Ovary (tissue), 9 donors: ENCODE data around the gene HNRNPK. TPM values are rescaled to one million over a fixed set of nuclear protein-coding genes. Genes with fewer than 3 reads are reported as not detected.
A peak's percentile ranks its signal among the peaks of the same experiment; 100 is the strongest.

ENCODE experiments used
- DNase-seq, 5 donors: peaks; one replicate each; pipeline ENCODE4 v3.0.0-alpha.2; 2019 to 2020
- H3K27ac ChIP-seq, 2 donors: fragments of 200-600 bp; one replicate each; pipeline versions ENCODE4 v1.5.1 to v1.8.0; 2019 to 2022
- H3K27me3 ChIP-seq: fragments of 200-600 bp; one replicate; pipeline ENCODE4 v1.8.0; 2022
- H3K36me3 ChIP-seq: fragments of 200-600 bp; sonication (generic); one replicate; pipeline ENCODE4 v1.5.1; 2019
- H3K4me1 ChIP-seq: one replicate; pipeline ENCODE4 v1.8.1; 2013; ENCODE audit warnings: mild to moderate bottlenecking, moderate library complexity; ENCODE audit not compliant: insufficient read depth
- H3K4me3 ChIP-seq: fragments of 200-600 bp; sonication (generic); one replicate; pipeline ENCODE4 v1.5.1; 2017
- H3K9me3 ChIP-seq, 2 donors: fragments of 200-600 bp in 1 of 2; sonication (generic) in 1 of 2; one replicate each; pipeline versions ENCODE4 v1.5.1 to v1.8.1; 2013 to 2019; ENCODE audit warnings: mild to moderate bottlenecking in 1 of 2, moderate library complexity in 1 of 2
- CTCF ChIP-seq, 3 donors: fragments of 450-650 bp in 2 of 3; fragments of 200-600 bp in 1 of 3; IDR thresholded peaks; one replicate each; pipeline versions ENCODE4 v1.5.1 to v1.8.0; 2016 to 2022; ENCODE audit warnings: antibody characterized with exemption in 3 of 3, mild to moderate bottlenecking in 1 of 3
- EP300 ChIP-seq: sonication (generic); formaldehyde crosslinking; IDR thresholded peaks from one replicate; pipeline ENCODE4 v1.6.1; 2017; ENCODE audit warnings: antibody characterized with exemption
- POLR2A ChIP-seq: fragments of 450-650 bp; IDR thresholded peaks from one replicate; pipeline ENCODE4 v1.6.1; 2017; ENCODE audit warnings: antibody characterized with exemption, mild to moderate bottlenecking, moderate library complexity
- WGBS, 3 donors: extraction: QIAGEN DNeasy Blood & Tissue Kit in 1 of 3; methylation state at CpG; one replicate each; pipeline versions ENCODE4 v1.1.5 to v1.1.7; 2013 to 2017; 5-methylcytosine and 5-hydroxymethylcytosine counted together
- intact Hi-C, 4 donors: fragments of 100-400 bp; cut with DNase I; formaldehyde crosslinking; loops; one replicate each; pipeline versions ENCODE4 v1.11.0 to v1.15.1; 2022 to 2023
- microRNA-seq, 3 donors: library from miRNA; unstranded; fragments of <30 nt; microRNA quantifications; one replicate each; pipeline versions ENCODE4 to v1.2.0, GENCODE V29; 2019 to 2020
- polyA plus RNA-seq, 2 donors: library from polyadenylated mRNA; stranded (reverse); fragments of 200-250 nt in 1 of 2; fragments of 350-450 nt in 1 of 2; fragmentation: Illumina TruSeq in 1 of 2; extraction: RNeasy Lipid Tissue Mini Kit (QIAGEN cat#74804) in 1 of 2; gene quantifications; one replicate each; pipeline ENCODE4 v1.2.3, GENCODE V29; 2013 to 2014
- small RNA-seq: library from RNA; depleted of rRNA; stranded (forward); fragments of <200 nt; gene quantifications from one replicate; pipeline ENCODE3, GENCODE V24; 2016
- total RNA-seq, 7 donors: library from RNA; depleted of rRNA in 2 of 7; stranded (reverse); fragments of >200 nt in 2 of 7; fragmentation: NEBNext Ultra II Directional in 3 of 7; extraction: Animal tissue kit (Norgen Biotek cat#: 25700) in 3 of 7; gene quantifications; one replicate each; pipeline versions ENCODE4 v1.1.0 to v1.2.4, GENCODE V29; 2016 to 2023
- donor health status: DM: no; HTN: no; CAD: no; lungs with moderate emphysema.
- donor health status: DM: no; HTN: no; CAD: no.
- donor health status: Bipolar disorder and iron deficiency.
- donor health status: DM: yes; HTN: yes; CAD: no.
- donor health status: DM: no; HTN: no; CAD: no.
- donor health status: DM: yes; HTN: yes; CAD: no.

Gene HNRNPK
- total and polyA plus RNA-seq, 9 donors: 302 to 646 (median 485) TPM

- H3K27me3 ChIP-seq: no peaks in the 10 kb centered on the region
- H3K36me3 ChIP-seq: no peaks in the 10 kb centered on the region
- 60 to 100% (median 100%) methylated on average over 1 of the region's 1 CpG for WGBS, 3 donors
- TF ChIP-seq EP300: no peak
- no peak for TF ChIP-seq POLR2A
- TF ChIP-seq CTCF (IDR thresholded peaks at IDR 0.05): no peak
- intact Hi-C loops: loop anchor here in 1 of 4 donors (10.0 kb wide), 1 partner anchor 47 kb away; no protein-coding TSS in a partner anchor
- H3K27ac ChIP-seq: no peak overlapping the region
- H3K4me1 ChIP-seq: no peaks in the 10 kb centered on the region
- no peak overlapping the region for H3K4me3 ChIP-seq
- no peak for DNase-seq
- H3K9me3 ChIP-seq: no peaks in the 10 kb centered on the region
These were observed 52.4 kb downstream of the HNRNPK start for GRCh38 chr9:83927591-83927990.

- WGBS, 3 donors: 0 to 1% (median 0%) methylated on average over 64 to 92 of the region's 92 CpGs
- no peaks in the 10 kb centered on the region for H3K27me3 ChIP-seq
- peak within 1 kb of the TSS; percentile 84 to 90 for H3K27ac ChIP-seq
- H3K9me3 ChIP-seq: no peaks in the 10 kb centered on the region
- H3K4me1 ChIP-seq: peaks cover 1% of the 10 kb centered on the region
- intact Hi-C loops: loop anchor here in 1 of 4 donors (10.0 kb wide), 1 partner anchor 54 kb away; no protein-coding TSS in a partner anchor
- peak; percentile 98 to 100 (median 99) for DNase-seq
- H3K36me3 ChIP-seq: no peaks in the 10 kb centered on the region
- TF ChIP-seq CTCF (IDR thresholded peaks at IDR 0.05) (peak; percentile 7 to 74 (median 67)), POLR2A (peak; percentile 92), EP300 (no peak)
- peak within 1 kb of the TSS; percentile 99 for H3K4me3 ChIP-seq
These were observed 58.9 kb downstream of the HNRNPK start, which contains the start of gene KIF27 for GRCh38 chr9:83920927-83921707. Gene KIF27 (minus strand): TSS chr9:83921432. CDS start chr9:83915591, 5,841 bp downstream.

GRCh38 chr9:83920469-83920926 is 59.5 kb downstream of the HNRNPK start:
- peak overlapping the region; percentile 84 to 90 for H3K27ac ChIP-seq
- intact Hi-C loops: loop anchor here in 1 of 4 donors (10.0 kb wide), 1 partner anchor 54 kb away; no protein-coding TSS in a partner anchor
- peak in 2 of 5 donors; percentile 45 to 65 for DNase-seq
- no peaks in the 10 kb centered on the region for H3K27me3 ChIP-seq
- H3K4me1 ChIP-seq: peaks cover 1% of the 10 kb centered on the region
- H3K4me3 ChIP-seq: peak overlapping the region; percentile 99
- WGBS, 3 donors: 2 to 3% (median 2%) methylated on average over 16 of the region's 16 CpGs
- no peaks in the 10 kb centered on the region for H3K9me3 ChIP-seq
- TF ChIP-seq EP300 (no peak), CTCF (IDR thresholded peaks at IDR 0.05) (no peak), POLR2A (no peak)
- no peaks in the 10 kb centered on the region for H3K36me3 ChIP-seq

- Histone ChIP-seq H3K9me3 (no peaks in the 10 kb centered on the region), H3K36me3 (no peaks in the 10 kb centered on the region), H3K27ac (no peak overlapping the region), H3K4me1 (peaks cover 1% of the 10 kb centered on the region), H3K4me3 (no peak overlapping the region), H3K27me3 (no peaks in the 10 kb centered on the region)
- no peak for DNase-seq
- intact Hi-C loops: no loop called here
- WGBS, 3 donors: 92 to 100% (median 95%) methylated on average over 1 of the region's 1 CpG
- TF ChIP-seq POLR2A (no peak), EP300 (no peak), CTCF (IDR thresholded peaks at IDR 0.05) (no peak)
These were observed 60.9 kb downstream of the HNRNPK start for GRCh38 chr9:83919111-83919510.

Small RNA genes within 50 kb of the gene (microRNA-seq; reads per million reads assigned to microRNA genes)
- gene MIR7-1: 11.2 to 31.3 (median 23.6) reads per million in 3 donors

Small RNA genes within 50 kb of the gene (small RNA-seq; reads per million reads assigned to genes)
- not detected for gene RF00019

Other genes starting within 250 kb of the HNRNPK start
- gene GKAP1, start 162.4 kb downstream of the HNRNPK start, total RNA-seq: 10 to 100 TPM; 12.1 to 23.6 (median 14.0) TPM
- gene GKAP1, start 162.4 kb downstream of the HNRNPK start, polyA plus RNA-seq: 10 to 100 TPM; 11.9 to 13.7 TPM
- gene KIF27, start 58.8 kb downstream of the HNRNPK start, total RNA-seq: 10 to 100 TPM in 4 of 7 donors, 1 to 10 TPM in 3; 7.4 to 16.2 (median 10.4) TPM
- 1 to 10 TPM; 1.5 to 4.3 TPM for gene KIF27, start 58.8 kb downstream of the HNRNPK start, polyA plus RNA-seq
- 1 to 10 TPM; 3.7 to 8.0 (median 4.8) TPM for gene RMI1, start 590 bp upstream of the HNRNPK start, total RNA-seq
- 1 to 10 TPM; 3.2 to 3.4 TPM for gene RMI1, start 590 bp upstream of the HNRNPK start, polyA plus RNA-seq